GM19023 (cell line): ENCODE results near the gene ALDH2.
A peak's percentile ranks its signal among the peaks of the same experiment; 100 is the strongest.
"Not testable (repeated sequence)": the region's sequence is repeated elsewhere in the genome, so short reads cannot be mapped to it uniquely, and the experiment has no call there.

Source experiments
- ATAC-seq: cut with Tn5 transposase; IDR thresholded peaks from one replicate; pipeline ENCODE4 v1.9.1; 2021; ENCODE audit warnings: mild to moderate bottlenecking, moderate library complexity; ENCODE audit not compliant: unreplicated experiment

The ALDH2 gene

DNA sequence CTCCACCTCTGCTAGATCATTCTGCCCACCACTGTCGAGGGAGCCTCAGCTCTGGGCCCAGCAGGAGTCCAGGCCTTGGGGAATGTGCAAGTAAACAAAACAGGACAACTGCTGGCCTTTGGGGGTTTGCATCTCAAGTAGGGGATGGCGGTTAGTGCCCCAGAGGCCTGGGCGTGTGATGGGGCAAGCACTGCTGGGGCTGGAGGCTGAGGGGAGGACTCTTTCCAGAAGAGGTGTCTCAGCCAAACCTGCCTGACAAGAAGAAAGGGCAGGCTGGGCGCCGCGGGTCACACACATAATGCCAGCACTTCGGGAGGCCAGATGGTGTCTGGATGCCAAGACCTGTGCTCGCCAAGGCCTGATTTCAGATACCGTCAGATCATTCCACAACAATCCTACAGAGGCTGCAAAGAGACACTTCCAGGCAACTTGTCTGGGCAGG, 8.6 kb upstream of the ALDH2 start:
- no peak for ATAC-seq

DNA sequence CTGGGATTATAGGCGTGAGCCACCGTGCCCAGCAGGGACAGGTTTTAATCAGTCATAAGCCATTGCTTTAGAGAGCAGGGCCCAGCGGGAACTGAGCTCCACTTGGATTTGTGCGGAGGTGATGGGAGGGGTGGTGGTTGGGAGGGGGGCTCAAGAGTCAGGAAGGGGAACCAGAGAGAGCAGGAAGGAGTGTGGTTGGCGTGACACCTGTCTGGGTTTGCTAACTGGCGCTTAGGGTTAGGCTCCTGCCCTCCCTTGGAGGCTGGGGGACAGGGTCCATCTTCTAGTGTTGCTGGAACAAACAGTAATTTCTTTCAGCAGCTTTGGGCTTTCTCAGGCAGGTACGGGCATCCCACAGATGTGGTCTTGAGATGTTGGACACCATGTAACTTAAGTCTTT, 7.5 kb upstream of the ALDH2 start:
- ATAC-seq, result no peak

DNA sequence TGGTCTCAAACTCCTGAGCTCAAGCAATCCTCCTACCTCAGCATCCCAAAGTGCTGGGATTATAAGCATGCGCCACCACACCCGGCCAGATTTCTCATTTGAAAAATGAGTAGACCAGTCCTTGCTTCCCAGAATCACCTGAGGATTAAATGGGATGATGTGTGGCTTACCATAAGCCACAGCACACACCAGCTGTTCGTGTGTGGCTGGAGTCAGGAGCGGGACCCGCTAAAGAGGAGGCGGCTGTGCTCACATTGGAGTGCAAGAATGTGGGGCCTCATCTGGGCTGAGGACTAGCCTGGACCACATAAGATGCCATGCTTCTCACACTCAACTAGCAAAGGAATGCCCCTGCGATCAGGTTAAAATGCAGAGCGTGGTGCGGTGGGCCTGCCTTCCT, 6.7 kb upstream of the ALDH2 start:
- ATAC-seq, result no peak

DNA sequence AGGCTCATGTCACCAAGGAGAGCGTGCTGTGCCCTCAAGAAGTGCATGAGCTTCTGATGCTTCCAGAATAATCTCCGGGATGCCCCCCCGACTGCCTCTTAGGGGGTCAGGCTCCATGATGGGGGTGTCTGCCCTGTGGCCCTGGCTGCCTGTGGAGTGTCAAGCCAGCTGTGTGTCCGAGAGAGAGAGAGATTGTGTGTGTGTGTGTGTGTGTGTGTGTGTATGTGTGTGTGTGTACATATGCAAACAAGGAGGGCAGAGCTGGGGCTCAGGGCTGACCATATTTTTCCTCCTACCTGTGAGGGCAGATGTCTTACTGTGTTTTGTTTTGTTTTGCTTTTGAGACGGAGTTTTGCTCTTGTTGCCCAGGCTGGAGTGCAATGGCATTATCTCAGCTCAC, 5.6 kb upstream of the ALDH2 start:
- ATAC-seq, result no peak

DNA sequence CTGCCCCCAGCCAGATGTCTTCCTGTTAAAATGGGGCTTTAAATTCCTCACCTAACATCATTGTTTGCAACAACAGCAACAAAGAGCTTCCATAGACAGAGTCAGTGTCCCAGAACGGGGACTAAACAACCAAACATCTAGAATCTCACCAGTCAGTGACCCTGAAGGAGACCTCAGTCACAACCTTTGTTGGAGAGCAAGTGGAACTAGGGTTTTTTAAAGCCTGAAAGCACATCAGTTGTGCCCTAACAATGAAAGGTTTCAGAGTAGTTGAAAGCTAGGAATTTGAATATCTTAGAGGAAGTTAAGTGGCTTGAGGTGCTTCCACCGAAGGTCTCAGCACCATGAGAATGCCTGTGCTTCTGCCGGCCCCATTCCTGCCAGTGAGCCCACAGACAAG, 5.0 kb upstream of the ALDH2 start:
- no peak for ATAC-seq

- not testable (repeated sequence) for ATAC-seq
Measured at GRCh38 chr12:111763552-111763951, 3.2 kb upstream of the ALDH2 start.

GRCh38 chr12:111764120-111764821, 2.5 kb upstream of the ALDH2 start:
- ATAC-seq, result no peak

- ATAC-seq, result no peak
Measured at GRCh38 chr12:111767362-111768158, 827 bp downstream of the ALDH2 start.

DNA sequence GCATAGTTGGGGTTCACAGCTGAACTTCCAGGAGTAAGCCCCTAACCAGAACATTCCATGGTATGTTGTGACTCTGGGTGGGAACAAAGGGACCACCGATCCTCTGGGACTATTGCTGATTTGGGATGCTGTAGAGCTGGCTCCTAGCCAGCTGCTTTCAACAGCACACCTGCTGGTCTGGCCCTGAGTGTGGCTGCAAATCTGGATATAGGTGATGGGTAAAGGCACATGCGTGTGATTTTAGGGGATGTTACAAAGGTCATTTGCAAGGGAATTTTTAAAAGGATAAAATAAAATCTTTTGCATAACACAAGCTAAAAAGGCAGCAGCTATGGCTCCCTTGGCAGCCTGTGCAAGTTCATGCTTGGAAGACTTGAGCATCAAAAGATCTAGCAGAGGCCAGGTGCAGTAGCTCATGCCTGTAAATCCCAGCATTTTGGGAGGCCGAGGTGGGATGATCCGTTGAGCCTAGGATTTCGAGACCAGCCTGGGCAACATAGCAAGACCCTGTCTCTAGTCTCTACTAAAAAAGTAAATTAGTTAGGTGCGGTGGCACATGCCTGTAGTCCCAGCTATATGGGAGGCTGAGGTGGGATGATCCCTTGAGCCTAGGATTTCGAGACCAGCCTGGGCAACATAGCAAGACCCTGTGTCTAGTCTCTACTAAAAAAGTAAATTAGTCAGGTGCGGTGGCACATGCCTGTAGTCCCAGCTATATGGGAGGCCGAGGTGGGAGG, 1.6 kb downstream of the ALDH2 start:
- ATAC-seq, result no peak

GRCh38 chr12:111769599-111769998, 2.9 kb downstream of the ALDH2 start:
- no peak for ATAC-seq

- ATAC-seq, result no peak
Measured at GRCh38 chr12:111773801-111774551, 7.2 kb downstream of the ALDH2 start.

DNA sequence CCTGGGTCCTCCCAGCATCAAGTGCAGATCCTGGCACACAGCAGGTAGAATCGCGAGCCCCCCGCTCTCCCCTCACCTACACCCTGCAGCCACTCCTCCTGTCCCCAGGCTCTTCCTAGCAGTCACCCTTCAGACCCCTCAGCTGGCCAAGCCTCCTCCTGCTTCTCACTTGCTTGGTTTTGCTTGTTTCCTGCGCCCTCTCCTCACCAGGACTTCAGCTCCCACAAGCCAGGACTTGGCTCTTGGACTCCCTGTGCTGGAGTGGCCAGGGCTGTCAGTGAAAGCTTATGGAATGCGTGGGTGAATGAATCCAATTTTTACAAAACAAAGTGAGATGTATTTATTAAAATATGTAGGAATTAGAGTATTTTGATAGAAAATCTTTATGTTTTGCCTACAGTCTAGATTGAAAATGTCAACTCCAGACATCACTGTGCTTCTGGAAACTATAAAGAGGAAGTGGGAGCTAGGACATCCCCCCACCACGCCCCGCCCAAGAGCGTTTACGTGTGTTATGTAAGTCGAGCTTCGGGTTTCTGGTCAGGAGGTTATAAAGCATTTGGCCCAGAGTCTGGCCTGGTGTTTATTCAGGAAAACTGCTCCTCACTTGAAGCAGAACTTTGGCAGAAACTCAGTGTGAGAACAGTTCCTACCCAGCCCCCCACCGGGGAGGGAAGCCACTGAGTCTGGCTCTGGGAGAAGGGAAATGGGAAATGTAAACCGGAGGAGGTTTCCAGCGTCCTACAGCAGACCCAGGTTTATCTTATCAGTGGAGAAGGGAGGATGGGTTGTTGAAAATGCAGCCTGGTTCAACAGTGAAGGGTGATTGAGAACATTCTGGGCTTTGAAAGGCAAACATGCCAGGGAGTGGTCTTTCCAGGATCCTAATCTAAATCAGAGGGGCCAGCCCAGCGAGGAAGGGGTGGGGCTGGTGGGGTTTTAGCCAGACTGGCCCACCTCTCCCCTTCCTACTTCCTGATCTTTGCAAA, 8.8 kb downstream of the ALDH2 start:
- peak; percentile 59 for ATAC-seq

DNA sequence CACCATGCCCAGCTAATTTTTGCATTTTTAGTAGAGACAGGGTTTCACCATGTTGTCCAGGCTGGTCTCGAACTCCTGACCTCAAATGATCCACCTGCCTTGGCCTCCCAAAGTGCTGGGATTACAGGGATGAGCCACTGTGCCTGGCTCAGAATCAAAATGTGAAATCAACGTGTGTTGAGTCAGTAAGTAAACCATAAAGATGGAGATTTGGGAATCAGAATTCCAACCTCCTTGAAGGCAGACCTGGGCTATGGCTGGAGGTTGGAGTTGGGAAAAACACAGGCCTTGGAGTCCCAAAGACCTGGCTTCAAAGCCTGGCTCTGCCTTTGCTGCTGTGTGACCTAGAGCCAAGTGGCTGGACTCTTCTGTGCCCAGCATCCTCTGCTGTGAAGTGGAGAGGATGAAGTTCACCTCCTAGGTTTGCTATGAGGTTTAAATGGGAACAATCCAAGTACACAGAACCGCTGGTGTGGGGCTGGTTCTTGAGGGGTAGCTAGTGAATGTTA, 10.2 kb downstream of the ALDH2 start:
- no peak for ATAC-seq

DNA sequence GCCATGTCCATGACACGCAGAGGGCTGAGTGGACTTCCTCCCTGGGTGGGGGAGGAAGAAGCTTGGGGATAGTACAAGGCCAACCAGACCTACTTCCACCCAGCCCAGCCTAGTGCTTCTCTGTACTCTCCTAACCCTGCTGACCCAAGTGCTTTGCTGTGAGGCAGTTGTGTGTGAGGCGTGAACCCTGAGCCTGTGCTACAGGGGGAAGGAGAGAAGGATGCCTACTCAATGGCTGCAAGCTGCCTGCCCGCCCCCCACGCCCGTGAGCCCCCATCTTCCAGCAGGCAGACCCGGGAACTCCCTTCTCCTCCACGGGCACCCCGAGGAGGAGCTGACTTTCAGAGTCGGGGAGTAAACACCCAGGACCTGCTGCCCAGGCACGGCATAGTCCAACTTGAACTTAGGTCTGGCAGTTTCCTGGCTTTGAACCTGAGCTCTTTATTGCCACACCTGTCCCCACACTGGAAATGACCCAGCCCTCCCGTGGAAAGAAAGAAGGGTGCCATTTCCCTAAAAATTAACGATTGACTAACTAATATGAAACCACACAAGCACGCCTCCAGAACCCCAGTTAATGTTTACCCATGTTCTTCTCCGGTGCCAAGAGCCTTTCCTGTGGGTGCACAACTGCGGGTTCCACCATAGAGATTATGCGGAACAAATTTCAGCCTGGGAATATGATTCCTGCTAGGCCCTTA, 10.8 kb downstream of the ALDH2 start:
- ATAC-seq, result no peak

- ATAC-seq, result no peak
Measured at GRCh38 chr12:111780166-111780565, 13.4 kb downstream of the ALDH2 start.

- no peak for ATAC-seq
Measured at GRCh38 chr12:111780615-111781014, 13.9 kb downstream of the ALDH2 start.

DNA sequence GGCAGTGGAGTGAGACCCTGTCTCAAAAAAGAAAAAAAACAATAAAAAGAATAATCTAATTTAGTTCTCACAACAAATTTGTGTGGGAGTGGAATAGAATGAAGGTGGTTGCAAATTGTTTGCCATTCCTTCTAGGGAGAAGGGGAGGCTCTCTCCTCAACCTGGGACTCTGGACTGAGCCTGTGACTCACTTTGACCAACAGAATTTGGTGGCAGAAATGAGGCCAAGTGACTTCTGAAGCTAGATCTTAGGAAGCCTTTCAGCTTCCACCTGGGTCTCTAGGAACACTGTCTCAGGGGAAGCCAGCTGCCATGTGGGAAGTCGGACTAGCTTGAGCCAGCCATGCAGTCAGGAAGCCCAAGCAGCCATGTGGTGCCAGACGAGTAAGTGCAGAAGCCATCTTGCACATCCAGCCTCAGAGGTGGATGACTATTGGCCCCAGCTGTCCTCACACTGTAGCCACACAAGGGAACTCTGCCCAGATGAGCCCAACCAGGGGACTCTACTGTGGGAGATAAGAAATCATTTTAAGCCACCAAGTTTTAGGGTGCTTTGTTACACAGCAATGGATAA, 14.4 kb downstream of the ALDH2 start:
- ATAC-seq, result no peak

GRCh38 chr12:111783046-111783445, 16.3 kb downstream of the ALDH2 start:
- no peak for ATAC-seq

- no peak for ATAC-seq
Measured at GRCh38 chr12:111784953-111785352, 18.2 kb downstream of the ALDH2 start.
